Aorta (tissue), 5 donors: ENCODE results near the gene APOL5. TPM values are rescaled to one million over a fixed set of nuclear protein-coding genes. Genes with fewer than 3 reads are reported as not detected.
"Not testable (repeated sequence)": the region's sequence is repeated elsewhere in the genome, so short reads cannot be mapped to it uniquely, and the experiment has no call there.

Experiments used
- ATAC-seq: fragments of 200-7000 bp; cut with Tn5 transposase; one replicate; pipeline ENCODE4 v1.9.1; 2022; ENCODE audit warnings: moderate library complexity; ENCODE audit not compliant: low FRiP score
- DNase-seq, 2 donors: peaks; one replicate each; pipeline ENCODE4 v3.0.0-alpha.2; 2020
- H3K27ac ChIP-seq, 2 donors: one replicate each; pipeline ENCODE4 v1.5.1; 2013; ENCODE audit warnings: low read length in 2 of 2, mild to moderate bottlenecking in 2 of 2, moderate library complexity in 2 of 2, control low read depth in 1 of 2, inconsistent platforms in 1 of 2, low read depth in 1 of 2
- H3K27me3 ChIP-seq, 2 donors: one replicate each; pipeline ENCODE4 v1.6.1; 2013; ENCODE audit warnings: control low read depth in 1 of 2, low read length in 1 of 2, mild to moderate bottlenecking in 1 of 2, moderate library complexity in 1 of 2; ENCODE audit not compliant: insufficient read depth in 2 of 2, control insufficient read depth in 1 of 2
- H3K36me3 ChIP-seq, 2 donors: one replicate each; pipeline ENCODE4 v1.6.1; 2013; ENCODE audit warnings: control low read depth in 1 of 2, low read length in 1 of 2, mild to moderate bottlenecking in 1 of 2; ENCODE audit not compliant: insufficient read depth in 2 of 2, control insufficient read depth in 1 of 2
- H3K4me1 ChIP-seq, 2 donors: one replicate each; pipeline ENCODE4 v1.6.1; 2013; ENCODE audit warnings: low read length in 2 of 2, control low read depth in 1 of 2, mild to moderate bottlenecking in 1 of 2, moderate library complexity in 1 of 2; ENCODE audit not compliant: insufficient read depth in 2 of 2, control insufficient read depth in 1 of 2
- H3K4me3 ChIP-seq, 2 donors: one replicate each; pipeline ENCODE4 v1.5.1; 2013; ENCODE audit warnings: low read length in 2 of 2, control low read depth in 1 of 2, mild to moderate bottlenecking in 1 of 2
- H3K9me3 ChIP-seq: one replicate; pipeline ENCODE4 v1.6.1; 2013; ENCODE audit warnings: mild to moderate bottlenecking, low read length; ENCODE audit not compliant: control insufficient read depth
- WGBS, 2 donors: extraction: QIAGEN DNeasy Blood & Tissue Kit; methylation state at CpG; one replicate each; pipeline ENCODE4 v1.1.7; 2013; 5-methylcytosine and 5-hydroxymethylcytosine counted together
- intact Hi-C, 2 donors: fragments of 100-400 bp; cut with DNase I; formaldehyde crosslinking; loops; one replicate each; pipeline versions ENCODE4 v1.14.2 to v1.15.0; 2022
- polyA plus RNA-seq, 2 donors: library from polyadenylated mRNA; stranded (reverse); fragments of 200-250 nt; gene quantifications; one replicate each; pipeline ENCODE4 v1.2.3, GENCODE V29; 2013
- total RNA-seq, 2 donors: library from RNA; stranded (reverse); fragmentation: NEBNext Ultra II Directional; extraction: Animal tissue kit (Norgen Biotek cat#: 25700); gene quantifications; one replicate each; pipeline ENCODE4 v1.2.1, GENCODE V29; 2021
- donor health status: healthy with polysubstance abuse.
- donor health status: Bipolar disorder and iron deficiency.
- donor health status: DM: no; HTN: no; CAD: no.
- donor health status: DM: no; HTN: no; CAD: no.
- donor health status: DM: yes; HTN: yes; CAD: no.

The APOL5 gene
- total and polyA plus RNA-seq, 4 donors, result not detected

GRCh38 chr22:35734517-35734827, 16.8 kb downstream of the APOL5 start:
- no peak overlapping the region for H3K4me3 ChIP-seq
- intact Hi-C loops, result no loop called here
- H3K9me3 ChIP-seq, result no peaks in the 10 kb centered on the region
- H3K27ac ChIP-seq, result no peak overlapping the region
- ATAC-seq (no peak), DNase-seq (no peak)
- 86 to 89% methylated on average over 7 of the region's 7 CpGs for WGBS, 2 donors
- no peaks in the 10 kb centered on the region for H3K27me3 ChIP-seq
- no peaks in the 10 kb centered on the region for H3K4me1 ChIP-seq
- H3K36me3 ChIP-seq, result no peaks in the 10 kb centered on the region

GRCh38 chr22:35735542-35735941, 17.9 kb downstream of the APOL5 start:
- intact Hi-C loops, result no loop called here
- H3K9me3 ChIP-seq, result no peaks in the 10 kb centered on the region
- H3K4me1 ChIP-seq, result no peaks in the 10 kb centered on the region
- no peak for ATAC-seq
- no peaks in the 10 kb centered on the region for H3K36me3 ChIP-seq
- no peak overlapping the region for H3K27ac ChIP-seq
- no peak for DNase-seq
- 73 to 83% methylated on average over 1 of the region's 1 CpG for WGBS, 2 donors
- no peak overlapping the region for H3K4me3 ChIP-seq
- no peaks in the 10 kb centered on the region for H3K27me3 ChIP-seq

GRCh38 chr22:35736166-35736565, 18.5 kb downstream of the APOL5 start:
- no peaks in the 10 kb centered on the region for H3K36me3 ChIP-seq
- WGBS, 2 donors, result 96 to 97% methylated on average over 5 of the region's 5 CpGs
- intact Hi-C loops, result no loop called here
- H3K4me1 ChIP-seq, result no peaks in the 10 kb centered on the region
- H3K27me3 ChIP-seq, result no peaks in the 10 kb centered on the region
- no peak overlapping the region for H3K4me3 ChIP-seq
- ATAC-seq (no peak), DNase-seq (no peak)
- no peak overlapping the region for H3K27ac ChIP-seq
- H3K9me3 ChIP-seq, result no peaks in the 10 kb centered on the region

- H3K36me3 ChIP-seq, result no peaks in the 10 kb centered on the region
- no peak overlapping the region for H3K27ac ChIP-seq
- ATAC-seq, result no peak
- no peaks in the 10 kb centered on the region for H3K27me3 ChIP-seq
- intact Hi-C loops, result no loop called here
- DNase-seq, result no peak
- 86 to 87% methylated on average over 12 of the region's 12 CpGs for WGBS, 2 donors
- no peaks in the 10 kb centered on the region for H3K9me3 ChIP-seq
- H3K4me3 ChIP-seq, result no peak overlapping the region
- H3K4me1 ChIP-seq, result no peaks in the 10 kb centered on the region
These were observed 19.0 kb downstream of the APOL5 start for GRCh38 chr22:35736701-35737100.

GRCh38 chr22:35737886-35738285, 20.2 kb downstream of the APOL5 start:
- 93 to 97% methylated on average over 6 of the region's 6 CpGs for WGBS, 2 donors
- not testable (repeated sequence) for H3K4me3 ChIP-seq, ATAC-seq, H3K9me3 ChIP-seq, H3K36me3 ChIP-seq, DNase-seq, H3K4me1 ChIP-seq, H3K27me3 ChIP-seq, H3K27ac ChIP-seq
- intact Hi-C loops, result loop anchor here in 1 of 2 donors (2.0 kb wide), 1 partner anchor 111 kb away; no protein-coding TSS in a partner anchor

GRCh38 chr22:35739076-35739930, 21.6 kb downstream of the APOL5 start:
- intact Hi-C loops, result loop anchor here in 1 of 2 donors (2.0 kb wide), 1 partner anchor 113 kb away; no protein-coding TSS in a partner anchor
- ATAC-seq, result peak; percentile 70

GRCh38 chr22:35739931-35740380, 22.3 kb downstream of the APOL5 start:
- Histone ChIP-seq H3K4me3 (no peak overlapping the region), H3K9me3 (no peaks in the 10 kb centered on the region), H3K27ac (peak overlapping the region in 1 of 2 donors; percentile 41), H3K27me3 (no peaks in the 10 kb centered on the region), H3K4me1 (no peaks in the 10 kb centered on the region), H3K36me3 (peaks cover 0 to 3% of the 10 kb centered on the region in 2 donors)
- 4 to 6% methylated on average over 3 of the region's 3 CpGs for WGBS, 2 donors
- no peak for DNase-seq
- intact Hi-C loops, result loop anchor here in 1 of 2 donors (2.0 kb wide), 1 partner anchor 113 kb away; no protein-coding TSS in a partner anchor
- peak; percentile 26 for ATAC-seq

More at GRCh38 chr22:35739076-35739930, 21.6 kb downstream of the APOL5 start:
- Histone ChIP-seq H3K36me3 (peaks cover 0 to 3% of the 10 kb centered on the region in 2 donors), H3K9me3 (no peaks in the 10 kb centered on the region), H3K27me3 (no peaks in the 10 kb centered on the region), H3K4me1 (no peaks in the 10 kb centered on the region), H3K4me3 (no peak overlapping the region), H3K27ac (no peak overlapping the region)
- no peak for DNase-seq
- WGBS, 2 donors, result 33 to 46% methylated on average over 12 of the region's 12 CpGs

GRCh38 chr22:35740616-35741015, 22.9 kb downstream of the APOL5 start:
- no peaks in the 10 kb centered on the region for H3K4me1 ChIP-seq
- intact Hi-C loops, result no loop called here
- ATAC-seq (no peak), DNase-seq (no peak)
- H3K4me3 ChIP-seq, result no peak overlapping the region
- no peaks in the 10 kb centered on the region for H3K9me3 ChIP-seq
- no peak overlapping the region for H3K27ac ChIP-seq
- no peaks in the 10 kb centered on the region for H3K27me3 ChIP-seq
- peaks cover 0 to 6% of the 10 kb centered on the region in 2 donors for H3K36me3 ChIP-seq
- 91 to 94% methylated on average over 1 of the region's 1 CpG for WGBS, 2 donors
